ENCODE results near the gene CAVIN2.
A peak's percentile ranks its signal among the peaks of the same experiment; 100 is the strongest.

GRCh38 chr2:191811807-191812602, 34.9 kb downstream of the CAVIN2 start:
- TF ChIP-seq POLR2A (IDR thresholded peaks at IDR 0.05) (no peak), CTCF (IDR thresholded peaks at IDR 0.05) (peak; percentile 57 to 94 (median 84))

Measured in heart left ventricle (tissue), 13 donors.